ENCODE data around the gene PTPRG.

The PTPRG gene

GRCh38 chr3:61725851-61726333 is 164.5 kb downstream of the PTPRG start:
- H3K27ac ChIP-seq, result no peak overlapping the region
- no peak for TF ChIP-seq ZFX (IDR thresholded peaks at IDR 0.05)
- no peak for TF ChIP-seq CTCF (conservative IDR thresholded peaks at IDR 0.05)

DNA sequence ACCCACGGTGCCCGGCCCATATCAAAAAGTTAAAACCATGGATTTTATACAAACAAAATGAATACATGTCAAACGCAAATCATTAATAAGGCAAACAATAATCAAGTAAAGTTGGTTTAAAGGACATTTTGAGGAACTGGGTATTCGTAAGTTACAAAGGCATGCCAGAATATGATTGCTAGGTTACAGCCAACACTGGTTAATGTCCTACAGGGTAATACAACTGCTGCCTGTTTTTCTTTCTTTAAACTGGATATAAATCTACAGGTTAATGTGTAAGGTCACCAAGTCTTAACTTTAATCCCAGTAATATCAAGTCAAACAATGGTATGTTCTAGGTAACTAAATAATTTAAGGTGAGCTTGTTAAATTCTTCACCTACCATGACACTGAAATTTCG is 166.1 kb downstream of the PTPRG start:
- TF ChIP-seq ZFX (IDR thresholded peaks at IDR 0.05), result no peak
- TF ChIP-seq CTCF (conservative IDR thresholded peaks at IDR 0.05), result no peak
- no peak overlapping the region for H3K27ac ChIP-seq

DNA sequence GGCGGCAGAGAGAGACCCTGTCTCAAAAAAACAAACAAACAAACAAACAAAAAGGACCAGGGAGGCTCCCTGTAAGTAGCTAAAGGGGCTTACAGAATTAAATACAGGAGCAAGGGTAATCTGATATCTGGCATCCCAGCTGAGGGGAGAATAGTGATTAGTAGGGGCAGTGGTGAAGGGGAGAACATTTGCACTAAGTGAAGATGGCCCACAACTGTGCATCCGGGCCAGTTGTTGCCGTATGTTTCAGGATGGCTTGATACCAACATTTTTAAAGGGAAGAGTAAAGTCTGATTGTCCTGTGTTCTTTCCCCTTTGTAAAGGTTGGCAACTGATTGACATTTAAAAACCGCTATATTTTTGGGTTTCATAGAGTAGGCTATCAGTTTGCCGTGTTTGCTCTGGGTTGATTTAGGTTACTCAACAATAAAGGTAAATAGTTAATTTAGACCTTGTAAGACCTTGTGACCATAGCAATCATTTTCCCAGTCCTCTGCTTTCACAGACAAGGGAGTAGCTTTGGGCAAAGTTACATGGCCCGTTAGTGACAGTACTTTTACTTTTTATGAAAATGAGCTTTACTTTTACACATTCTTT is 167.8 kb downstream of the PTPRG start:
- TF ChIP-seq CTCF (conservative IDR thresholded peaks at IDR 0.05) (no peak), ZFX (IDR thresholded peaks at IDR 0.05) (no peak)

GRCh38 chr3:61730056-61730455 is 168.7 kb downstream of the PTPRG start:
- TF ChIP-seq ZFX (IDR thresholded peaks at IDR 0.05) (no peak), CTCF (conservative IDR thresholded peaks at IDR 0.05) (no peak)
- H3K27ac ChIP-seq, result no peak overlapping the region

More for the DNA sequence above, 167.8 kb downstream of the PTPRG start:
- no peak overlapping the region for H3K27ac ChIP-seq

DNA sequence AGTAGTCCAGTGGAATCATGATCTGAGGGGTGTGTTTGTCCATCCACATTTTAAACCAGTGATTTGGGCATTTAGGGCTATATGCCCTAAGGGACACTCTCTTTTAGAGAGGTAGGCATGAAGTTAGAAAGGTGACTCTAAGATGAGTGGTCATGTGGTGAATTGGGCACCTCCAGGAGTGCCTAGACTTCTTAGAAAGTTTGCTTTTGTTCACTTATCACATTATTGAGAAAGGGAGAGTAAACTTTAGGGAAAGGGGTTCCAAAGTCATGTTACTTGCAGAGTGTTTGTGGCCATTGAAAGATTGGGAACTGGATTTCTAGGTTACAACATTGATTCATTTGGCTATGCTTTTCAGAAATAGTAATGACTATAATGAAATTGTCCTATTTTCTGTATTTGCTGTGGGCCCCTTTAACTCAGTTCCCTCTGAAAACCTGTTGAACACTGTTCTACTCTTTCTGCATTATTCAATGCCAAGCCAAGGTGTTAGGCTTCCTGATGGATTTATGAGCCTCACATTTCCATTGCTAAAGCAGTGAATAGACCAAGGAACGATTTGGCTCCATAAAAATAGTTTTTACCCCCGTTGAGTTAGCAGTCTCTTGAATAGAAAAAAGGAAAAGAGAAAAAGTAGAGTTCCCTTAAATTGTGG is 169.3 kb downstream of the PTPRG start:
- TF ChIP-seq CTCF (conservative IDR thresholded peaks at IDR 0.05) (no peak), ZFX (IDR thresholded peaks at IDR 0.05) (no peak)
- H3K27ac ChIP-seq, result no peak overlapping the region

GRCh38 chr3:61733000-61733399 is 171.6 kb downstream of the PTPRG start:
- no peak for TF ChIP-seq ZFX (IDR thresholded peaks at IDR 0.05)
- no peak for TF ChIP-seq CTCF (conservative IDR thresholded peaks at IDR 0.05)
- no peak overlapping the region for H3K27ac ChIP-seq

DNA sequence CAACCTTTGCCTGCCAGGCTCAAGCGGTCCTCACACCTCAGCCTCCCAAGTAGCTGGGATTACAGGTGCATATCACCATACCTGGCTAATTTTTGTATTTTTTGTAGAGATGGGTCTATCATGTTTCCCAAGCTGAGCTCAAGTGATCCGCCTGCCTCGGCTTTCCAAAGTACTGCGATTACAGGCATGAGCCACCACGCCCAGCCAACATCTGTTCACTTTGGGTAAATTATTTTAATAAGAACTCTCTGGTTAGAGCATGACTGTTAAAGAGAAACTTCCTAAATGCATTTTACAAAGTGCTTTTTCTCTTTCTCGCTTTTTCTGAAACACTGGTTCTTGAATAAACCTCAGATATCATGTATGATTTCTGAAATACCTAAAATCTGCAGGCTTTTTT is 172.5 kb downstream of the PTPRG start:
- no peak for TF ChIP-seq CTCF (conservative IDR thresholded peaks at IDR 0.05)
- no peak for TF ChIP-seq ZFX (IDR thresholded peaks at IDR 0.05)
- H3K27ac ChIP-seq, result no peak overlapping the region
